Hepatocyte (in vitro differentiated cells): ENCODE results near the gene FOXP4. TPM values are rescaled to one million over a fixed set of nuclear protein-coding genes. Genes with fewer than 3 reads are reported as not detected.

Source experiments
- DNase-seq: peaks from one replicate; pipeline ENCODE4 v3.0.0-alpha.2; 2016; ENCODE audit warnings: low spot score
- H2AFZ ChIP-seq: fragments of 200-600 bp; sonication (generic); 2 replicates; pipeline ENCODE4 v1.6.0; 2016; ENCODE audit warnings: antibody characterized with exemption, mild to moderate bottlenecking
- H3K27ac ChIP-seq: fragments of 200-600 bp; sonication (generic); 2 replicates; pipeline ENCODE4 v1.5.1; 2016; ENCODE audit warnings: mild to moderate bottlenecking
- H3K27me3 ChIP-seq: fragments of 200-600 bp; sonication (generic); 2 replicates; pipeline ENCODE4 v1.6.1; 2016
- H3K36me3 ChIP-seq: fragments of 200-600 bp; sonication (generic); replicated peaks from 2 replicates; pipeline ENCODE4 v1.5.1; 2016; ENCODE audit warnings: low read depth; ENCODE audit not compliant: insufficient read depth
- H3K4me1 ChIP-seq: fragments of 200-600 bp; sonication (generic); 2 replicates; pipeline ENCODE4 v1.5.1; 2016; ENCODE audit warnings: mild to moderate bottlenecking, moderate library complexity; ENCODE audit not compliant: insufficient read depth
- H3K4me2 ChIP-seq: fragments of 200-600 bp; sonication (generic); 2 replicates; pipeline ENCODE4 v1.6.0; 2016
- H3K4me3 ChIP-seq: fragments of 200-600 bp; sonication (generic); 2 replicates; pipeline ENCODE4 v1.5.1; 2016; ENCODE audit warnings: mild to moderate bottlenecking
- H3K79me2 ChIP-seq: fragments of 200-600 bp; sonication (generic); 2 replicates; pipeline ENCODE4 v1.6.0; 2017; ENCODE audit warnings: mild to moderate bottlenecking
- H3K9me2 ChIP-seq: fragments of 200-600 bp; sonication (generic); replicated peaks from 2 replicates; pipeline ENCODE4 v1.6.0; 2017; ENCODE audit warnings: mild to moderate bottlenecking; ENCODE audit not compliant: insufficient read depth
- H3K9me3 ChIP-seq: fragments of 200-600 bp; sonication (generic); 2 replicates; pipeline ENCODE4 v1.5.1; 2016; ENCODE audit warnings: low read depth, mild to moderate bottlenecking
- H4K20me1 ChIP-seq: fragments of 200-600 bp; sonication (generic); 2 replicates; pipeline ENCODE4 v1.6.0; 2016; ENCODE audit warnings: mild to moderate bottlenecking; ENCODE audit not compliant: insufficient read depth, poor library complexity, severe bottlenecking
- CTCF ChIP-seq: fragments of 200-600 bp; sonication (generic); IDR thresholded peaks from 2 replicates; pipeline ENCODE4 v1.5.1; 2016; ENCODE audit warnings: antibody characterized with exemption, mild to moderate bottlenecking; ENCODE audit not compliant: poor library complexity
- EZH2 ChIP-seq: fragments of 200-600 bp; sonication (generic); IDR thresholded peaks from 2 replicates; pipeline ENCODE4 v1.6.1; 2016; ENCODE audit warnings: antibody characterized with exemption, mild to moderate bottlenecking, borderline replicate concordance
- EZH2phosphoT487 ChIP-seq: fragments of 200-600 bp; sonication (generic); IDR thresholded peaks from one replicate; pipeline ENCODE4 v1.6.1; 2018; ENCODE audit warnings: antibody characterized with exemption, mild to moderate bottlenecking, low read depth, moderate library complexity; ENCODE audit not compliant: unreplicated experiment, severe bottlenecking
- WGBS: methylation state at CpG from one replicate; pipeline ENCODE4 v1.1.6; 2016; ENCODE audit warnings: low lambda C conversion rate; ENCODE audit errors: missing lambda C conversion rate; 5-methylcytosine and 5-hydroxymethylcytosine counted together
- polyA plus RNA-seq: library from polyadenylated mRNA; unstranded; fragments of >200 nt; fragmentation: Nextera tagmentation; extraction: Ambion mirVana; gene quantifications from 2 replicates; pipeline ENCODE4 v1.2.1, GENCODE V29; 2016
- total RNA-seq: library from RNA; depleted of rRNA; stranded (reverse); fragments of >200 nt; gene quantifications from 2 replicates; pipeline ENCODE4 v1.2.3, GENCODE V29; 2014

The FOXP4 gene
- total and polyA plus RNA-seq, 2 experiments from 2014 or later = 24.3 to 87.8 TPM

- 92% methylated on average over 2 of the region's 2 CpGs for WGBS
- H3K4me1 ChIP-seq = peaks cover 28% of the 10 kb centered on the region
- no peak overlapping the region for H3K4me2 ChIP-seq
- no peaks in the 10 kb centered on the region for H3K9me2 ChIP-seq
- peak overlapping the region; percentile 86 for H3K27ac ChIP-seq
- no peaks in the 10 kb centered on the region for H3K36me3 ChIP-seq
- no peaks in the 10 kb centered on the region for H3K9me3 ChIP-seq
- TF ChIP-seq CTCF (no peak), EZH2 (no peak), EZH2phosphoT487 (no peak)
- no peak for DNase-seq
- no peaks in the 10 kb centered on the region for H3K27me3 ChIP-seq
- H2AFZ ChIP-seq = no peak overlapping the region
- peaks cover 33% of the 10 kb centered on the region for H3K79me2 ChIP-seq
- no peaks in the 10 kb centered on the region for H4K20me1 ChIP-seq
- H3K4me3 ChIP-seq = no peak overlapping the region
Measured at GRCh38 chr6:41538556-41539182, 7.5 kb upstream of the FOXP4 start.

GRCh38 chr6:41539204-41539603 is 7.0 kb upstream of the FOXP4 start:
- Histone ChIP-seq H3K4me1 (peaks cover 31% of the 10 kb centered on the region), H2AFZ (no peak overlapping the region), H3K79me2 (peaks cover 38% of the 10 kb centered on the region), H3K4me3 (no peak overlapping the region), H3K9me2 (no peaks in the 10 kb centered on the region), H3K9me3 (no peaks in the 10 kb centered on the region), H3K27ac (no peak overlapping the region), H4K20me1 (no peaks in the 10 kb centered on the region), H3K4me2 (no peak overlapping the region), H3K36me3 (no peaks in the 10 kb centered on the region), H3K27me3 (no peaks in the 10 kb centered on the region)
- TF ChIP-seq EZH2phosphoT487 (no peak), CTCF (no peak), EZH2 (no peak)
- no peak for DNase-seq

GRCh38 chr6:41541364-41541763 is 4.8 kb upstream of the FOXP4 start:
- no peak overlapping the region for H2AFZ ChIP-seq
- no peak overlapping the region for H3K27ac ChIP-seq
- no peaks in the 10 kb centered on the region for H4K20me1 ChIP-seq
- peaks cover 50% of the 10 kb centered on the region for H3K79me2 ChIP-seq
- H3K4me2 ChIP-seq = no peak overlapping the region
- H3K4me3 ChIP-seq = no peak overlapping the region
- no peaks in the 10 kb centered on the region for H3K36me3 ChIP-seq
- TF ChIP-seq EZH2phosphoT487 (no peak), EZH2 (no peak)
- 84% methylated on average over 2 of the region's 2 CpGs for WGBS
- no peak for DNase-seq
- peaks cover 43% of the 10 kb centered on the region for H3K4me1 ChIP-seq
- H3K27me3 ChIP-seq = no peaks in the 10 kb centered on the region
- H3K9me3 ChIP-seq = no peaks in the 10 kb centered on the region
- H3K9me2 ChIP-seq = no peaks in the 10 kb centered on the region

- Histone ChIP-seq H3K9me2 (no peaks in the 10 kb centered on the region), H3K36me3 (no peaks in the 10 kb centered on the region), H3K27ac (no peak overlapping the region), H3K27me3 (no peaks in the 10 kb centered on the region), H3K4me1 (peaks cover 28% of the 10 kb centered on the region), H3K4me2 (no peak overlapping the region), H4K20me1 (peaks cover 10% of the 10 kb centered on the region), H3K9me3 (no peaks in the 10 kb centered on the region), H3K4me3 (no peak overlapping the region), H3K79me2 (peaks cover 64% of the 10 kb centered on the region), H2AFZ (no peak overlapping the region)
- TF ChIP-seq CTCF = no peak
- TF ChIP-seq EZH2phosphoT487 = no peak
- no peak for TF ChIP-seq EZH2
- 82% methylated on average over 5 of the region's 5 CpGs for WGBS
- no peak for DNase-seq
Measured at GRCh38 chr6:41543087-41543486, 3.1 kb upstream of the FOXP4 start.
